ENCODE results near the gene CD8B2.
"Not testable (repeated sequence)": the region's sequence is repeated elsewhere in the genome, so short reads cannot be mapped to it uniquely, and the experiment has no call there.

CD8B2 gene

GRCh38 chr2:106486551-106487385 lies at the start of gene CD8B2:
CD8B2 (plus strand) TSS chr2:106487364; CDS start chr2:106487427, 63 bp downstream.
- not testable (repeated sequence) for DNase-seq

- not testable (repeated sequence) for DNase-seq
Measured at GRCh38 chr2:106461882-106462281, 25.3 kb upstream of the CD8B2 start.

- DNase-seq: not testable (repeated sequence)
Measured at GRCh38 chr2:106467516-106467915, 19.6 kb upstream of the CD8B2 start.

GRCh38 chr2:106468107-106468506 lies 19.1 kb upstream of the CD8B2 start, which contains the start of gene RGPD3:
RGPD3 (minus strand) TSS chr2:106468413; CDS start chr2:106468288, 125 bp downstream.
- DNase-seq: not testable (repeated sequence)

GRCh38 chr2:106470658-106471057 lies 16.5 kb upstream of the CD8B2 start:
- DNase-seq: not testable (repeated sequence)

- not testable (repeated sequence) for DNase-seq
Measured at GRCh38 chr2:106477647-106478046, 9.5 kb upstream of the CD8B2 start.

GRCh38 chr2:106479563-106479962 lies 7.6 kb upstream of the CD8B2 start:
- DNase-seq: not testable (repeated sequence)

- DNase-seq: not testable (repeated sequence)
Measured at GRCh38 chr2:106487386-106488191, 425 bp downstream of the CD8B2 start.

GRCh38 chr2:106489701-106490100 lies 2.5 kb downstream of the CD8B2 start:
- DNase-seq: not testable (repeated sequence)

GRCh38 chr2:106492399-106492798 lies 5.2 kb downstream of the CD8B2 start:
- DNase-seq: not testable (repeated sequence)

- DNase-seq: not testable (repeated sequence)
Measured at GRCh38 chr2:106492913-106493312, 5.7 kb downstream of the CD8B2 start.

GRCh38 chr2:106498549-106498948 lies 11.4 kb downstream of the CD8B2 start:
- DNase-seq: not testable (repeated sequence)

GRCh38 chr2:106500350-106500749 lies 13.2 kb downstream of the CD8B2 start:
- not testable (repeated sequence) for DNase-seq

- not testable (repeated sequence) for DNase-seq
Measured at GRCh38 chr2:106502351-106502750, 15.2 kb downstream of the CD8B2 start.

- DNase-seq: not testable (repeated sequence)
Measured at GRCh38 chr2:106504192-106504591, 17.0 kb downstream of the CD8B2 start.

GRCh38 chr2:106504787-106505186 lies 17.6 kb downstream of the CD8B2 start:
- DNase-seq: not testable (repeated sequence)

GRCh38 chr2:106506002-106506687 lies 19.0 kb downstream of the CD8B2 start:
- not testable (repeated sequence) for DNase-seq

GRCh38 chr2:106508660-106509373 lies 21.7 kb downstream of the CD8B2 start:
- DNase-seq: not testable (repeated sequence)

GRCh38 chr2:106509374-106509770 lies 22.2 kb downstream of the CD8B2 start:
- DNase-seq: not testable (repeated sequence)

- DNase-seq: peak; percentile 13
Measured at GRCh38 chr2:106510791-106511190, 23.6 kb downstream of the CD8B2 start.

- DNase-seq: peak; percentile 84
Measured at GRCh38 chr2:106511476-106511901, 24.3 kb downstream of the CD8B2 start.

- DNase-seq: not testable (repeated sequence)
Measured at GRCh38 chr2:106511934-106512333, 24.8 kb downstream of the CD8B2 start.

Data from MV-4-11 (cell line).